Activated CD8-positive, alpha-beta memory T cell treated with anti-CD3 and anti-CD28 coated beads for 4 hours (primary cell): ENCODE results near the gene SRPRB.
"Not testable (repeated sequence)": the region's sequence is repeated elsewhere in the genome, so short reads cannot be mapped to it uniquely, and the experiment has no call there.

Experiments
- DNase-seq, 2 donors: peaks; one replicate each; pipeline ENCODE4 v3.0.0-alpha.2; 2020; ENCODE audit warnings: low read depth in 2 of 2

SRPRB gene

DNA sequence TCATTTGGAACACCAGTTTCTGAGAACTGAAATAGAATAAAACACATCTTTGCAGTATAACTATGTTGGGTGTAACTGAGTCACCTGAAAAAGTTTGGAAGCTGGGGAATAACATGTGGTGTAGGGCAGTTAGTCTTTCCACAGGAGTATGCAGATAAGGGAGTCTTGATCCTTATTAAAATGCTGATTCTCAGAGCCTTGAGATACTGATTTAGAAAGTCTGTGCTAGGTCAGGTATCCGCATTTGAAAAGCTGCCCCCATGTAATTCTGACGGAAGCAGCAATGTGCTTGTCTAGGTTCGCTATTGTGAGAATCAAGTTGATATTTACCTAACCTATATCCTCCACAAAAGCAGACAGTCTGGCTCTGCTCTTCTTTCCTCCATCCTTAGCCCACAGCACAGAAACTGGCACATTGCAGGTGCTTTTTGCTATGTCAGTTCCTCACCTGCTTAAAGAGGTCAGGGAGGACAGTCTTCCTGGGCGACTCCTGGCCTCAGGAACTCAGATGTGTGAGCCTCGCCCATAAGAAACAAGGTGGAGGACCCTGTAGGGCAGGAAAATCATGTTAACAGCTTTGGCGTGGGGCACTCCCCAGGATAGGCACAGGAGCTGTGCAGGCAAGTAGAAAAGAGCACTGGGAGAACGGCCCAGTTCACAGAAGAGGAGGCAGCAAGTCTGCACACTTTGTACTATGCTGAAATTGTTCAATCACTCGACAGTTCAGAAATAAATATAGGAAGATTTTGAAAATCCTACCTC, 27.6 kb upstream of the SRPRB start:
- DNase-seq = no peak

DNA sequence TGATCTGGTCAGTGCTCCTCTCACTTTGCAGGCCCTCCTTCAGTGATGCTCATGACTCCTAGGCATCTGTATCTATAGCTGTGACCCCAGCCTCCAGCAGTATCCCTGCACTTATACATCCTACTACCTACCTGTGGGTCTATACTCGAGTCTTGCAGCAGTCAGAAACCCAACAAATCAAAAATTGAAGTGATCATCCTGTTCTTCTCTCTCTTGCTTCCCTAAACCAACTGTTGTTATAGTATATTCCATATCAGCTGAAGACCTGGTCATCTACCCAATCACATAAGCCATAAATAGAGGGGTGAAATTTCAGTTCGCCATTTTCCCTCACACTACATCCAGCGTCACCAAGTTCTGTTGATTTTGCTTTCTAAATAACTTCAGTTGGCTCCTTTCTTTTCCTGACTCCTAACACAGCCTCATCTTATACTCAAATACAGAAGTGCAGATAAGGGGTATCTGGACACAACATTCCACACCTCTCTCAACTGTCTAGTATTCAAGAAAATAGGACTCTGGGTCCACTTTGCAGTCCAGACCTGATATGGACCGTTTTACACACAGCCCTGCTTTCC, 25.9 kb upstream of the SRPRB start:
- no peak for DNase-seq

DNA sequence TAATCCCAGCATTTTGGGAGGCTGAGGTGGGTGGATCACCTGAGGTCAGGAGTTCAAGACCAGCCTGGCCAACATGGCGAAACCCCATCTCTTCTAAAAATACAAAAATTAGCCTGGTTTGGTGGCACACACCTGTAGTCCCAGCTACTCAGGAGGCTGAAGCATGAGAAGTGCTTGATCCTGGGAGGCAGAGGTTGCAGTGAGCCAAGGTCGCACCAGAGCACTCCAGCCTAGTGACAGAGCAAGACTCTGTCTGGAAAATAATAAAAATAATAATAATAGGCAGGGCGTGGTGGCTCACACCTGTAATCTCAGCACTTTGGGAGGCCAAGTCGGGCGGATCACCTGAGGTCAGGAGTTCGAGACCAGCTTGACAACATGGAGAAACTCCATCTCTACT, 24.9 kb upstream of the SRPRB start:
- not testable (repeated sequence) for DNase-seq

DNA sequence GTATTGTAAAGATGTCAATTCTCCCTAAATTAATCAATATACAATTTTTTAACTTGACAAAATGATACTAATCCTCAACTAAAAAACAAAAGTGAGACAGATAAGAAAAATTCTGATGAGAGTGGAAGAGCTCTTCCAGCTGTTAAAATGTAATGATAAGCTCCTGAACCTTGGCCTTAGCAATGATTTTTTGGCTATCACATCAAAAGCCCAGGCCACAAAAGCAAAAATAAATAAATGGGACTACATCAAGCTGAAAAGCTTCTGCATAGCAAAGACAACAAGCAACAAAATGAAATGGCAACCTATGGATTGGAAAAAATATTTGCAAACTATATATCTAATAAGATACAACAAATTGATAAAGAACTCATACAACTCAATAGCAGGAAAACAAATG, 24.0 kb upstream of the SRPRB start:
- no peak for DNase-seq

DNA sequence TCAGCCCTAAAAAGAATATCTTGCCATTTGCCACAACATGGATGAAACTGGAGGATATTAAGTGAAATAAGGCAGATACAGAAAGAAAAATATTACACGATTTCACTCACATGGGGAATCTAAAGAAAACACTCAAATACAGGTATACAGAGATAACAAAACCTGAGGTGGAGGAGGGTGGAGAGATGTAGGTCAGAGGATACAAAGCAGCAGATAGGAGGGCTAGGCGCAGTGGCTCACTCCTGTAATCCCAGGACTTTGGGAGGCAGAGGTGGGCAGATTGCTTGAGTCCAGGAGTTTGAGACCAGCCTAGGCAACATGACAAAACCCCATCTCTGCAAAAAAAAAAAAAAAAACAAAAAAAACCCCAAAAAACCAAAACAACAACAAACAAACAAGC, 23.2 kb upstream of the SRPRB start:
- DNase-seq = no peak

DNA sequence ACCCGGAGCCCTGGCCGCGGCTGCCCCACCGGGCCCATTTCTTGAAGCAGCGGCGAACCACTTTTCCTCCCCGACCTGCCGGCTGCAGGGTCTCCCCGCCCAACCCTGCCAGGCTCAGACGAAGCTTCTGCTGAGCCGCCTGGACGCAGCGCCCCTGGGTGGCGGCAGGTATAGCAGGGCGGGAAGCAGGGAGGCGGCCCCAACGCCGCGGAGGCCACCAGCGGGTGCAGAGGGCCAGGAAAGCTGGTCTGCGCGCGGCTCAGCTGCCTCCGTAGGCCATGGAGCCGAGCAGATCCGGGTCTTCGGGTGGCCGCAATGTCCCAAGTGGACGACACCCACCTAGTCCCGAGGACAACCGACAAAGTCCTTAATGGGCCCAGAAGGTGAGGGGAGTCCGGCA, 21.9 kb upstream of the SRPRB start:
- no peak for DNase-seq

DNA sequence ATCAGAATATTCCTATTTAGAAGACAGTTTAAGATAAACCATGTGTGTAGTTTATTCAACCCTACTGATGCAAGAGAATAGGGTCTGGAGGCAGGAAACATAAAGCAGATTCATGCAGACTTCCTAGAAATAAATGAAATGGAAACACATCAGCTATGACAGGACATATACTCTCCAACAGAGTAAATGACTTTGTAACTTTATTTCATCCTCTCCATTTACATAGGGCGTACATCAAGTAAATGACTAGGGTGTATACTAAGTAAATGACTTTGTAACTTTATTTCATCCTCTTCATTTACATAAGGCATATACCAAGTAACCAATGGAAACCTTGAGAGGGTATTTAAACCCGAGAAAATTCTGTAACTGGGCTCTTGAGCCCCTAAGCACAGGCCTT, 17.6 kb upstream of the SRPRB start:
- DNase-seq = no peak

DNA sequence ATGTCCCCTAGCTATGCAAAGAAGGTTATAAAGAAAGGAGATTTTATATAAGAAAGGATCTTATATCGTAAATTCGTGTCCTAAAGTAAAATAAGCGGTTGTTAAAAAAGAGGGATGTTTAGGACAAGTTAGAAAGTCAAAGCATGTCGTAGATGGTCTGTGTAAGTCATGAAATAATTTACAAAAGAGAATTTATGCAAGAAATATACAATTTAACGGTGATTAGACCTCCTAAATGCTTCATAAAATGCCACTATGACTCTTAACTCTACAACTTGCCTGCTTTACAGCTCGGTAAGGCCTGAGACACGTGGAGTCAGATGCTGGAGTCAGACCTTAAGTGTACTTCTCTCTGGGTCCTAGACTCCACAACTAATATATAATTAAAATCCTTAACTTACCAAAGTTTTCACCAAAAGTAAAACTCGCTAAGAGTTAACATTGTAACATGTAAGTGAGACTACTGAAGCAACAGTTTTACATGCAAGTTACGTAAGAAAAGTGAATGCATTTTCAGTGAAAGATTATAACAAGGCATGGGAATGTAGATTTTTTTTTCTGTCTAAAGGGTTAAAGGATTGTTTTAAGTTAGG, 13.3 kb upstream of the SRPRB start:
- DNase-seq = no peak

DNA sequence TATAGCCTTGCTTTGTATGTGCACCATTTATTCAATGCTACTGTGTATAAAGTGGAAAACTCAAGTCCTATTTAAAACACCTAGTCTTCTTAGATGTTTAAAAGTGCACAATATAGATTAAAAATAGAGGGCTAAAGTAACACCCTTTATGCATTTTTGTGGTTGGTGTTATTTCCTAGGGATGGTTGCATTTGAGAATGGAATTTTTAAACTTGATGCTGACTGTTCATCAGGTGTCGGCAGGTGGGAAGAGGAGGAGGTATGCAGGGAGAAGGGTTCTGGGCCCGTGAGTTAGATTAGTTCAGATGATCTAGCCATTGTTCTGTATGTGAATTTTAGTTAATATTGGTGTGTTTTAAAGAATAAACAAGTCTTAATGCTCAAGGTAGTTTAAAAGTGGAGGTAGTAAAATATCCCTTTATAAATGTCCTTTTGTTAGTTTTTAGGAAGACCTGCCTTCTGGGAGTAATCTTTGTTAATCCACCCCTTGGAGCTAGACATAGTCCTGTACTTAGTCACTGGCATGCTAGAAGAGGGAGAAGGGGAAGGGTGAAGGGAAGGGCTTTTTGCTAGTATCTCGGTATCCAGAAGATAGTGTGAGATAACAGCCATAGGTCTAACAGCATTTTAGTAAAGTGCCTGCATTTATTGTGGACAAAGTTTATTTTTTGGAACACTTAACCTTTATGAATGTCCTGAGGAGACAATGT, 8.1 kb upstream of the SRPRB start:
- no peak for DNase-seq

DNA sequence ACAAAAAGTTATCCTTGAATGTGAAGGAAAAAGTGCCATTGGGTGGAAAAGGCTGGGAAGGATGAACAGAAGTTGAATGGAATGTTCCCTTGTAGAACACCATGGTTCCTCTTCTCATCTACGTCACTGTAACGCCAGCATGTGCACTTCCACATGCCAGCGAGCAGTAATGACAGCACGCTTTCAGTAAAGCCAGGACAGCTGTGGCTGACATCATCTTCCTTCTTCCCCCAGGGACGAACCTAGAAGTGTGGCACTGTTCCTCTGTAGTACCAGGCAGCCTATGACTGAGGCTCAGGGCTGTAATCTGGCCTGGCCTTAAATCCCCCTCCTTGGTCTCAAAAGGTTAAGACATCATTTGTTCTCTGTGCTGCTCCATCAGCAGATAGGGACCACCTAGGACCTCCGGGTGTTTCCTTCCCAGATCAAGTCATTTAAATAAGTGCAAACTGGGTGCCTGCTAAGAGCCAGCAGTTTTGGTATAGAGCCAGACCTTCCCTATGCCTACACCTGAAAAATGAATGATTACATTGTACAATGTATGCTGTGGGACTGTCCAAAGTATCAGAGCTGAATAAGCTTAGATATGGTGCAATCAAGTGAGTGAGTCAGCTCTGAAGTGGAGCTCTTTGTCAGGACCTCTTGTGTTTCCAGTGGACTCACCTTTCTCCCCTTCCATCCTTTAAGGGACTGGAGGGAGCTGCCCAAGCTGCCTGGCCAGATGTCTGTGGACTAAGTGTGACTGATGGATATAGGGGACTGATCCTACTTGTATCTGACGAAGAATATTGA, 5.6 kb upstream of the SRPRB start:
- DNase-seq = no peak

DNA sequence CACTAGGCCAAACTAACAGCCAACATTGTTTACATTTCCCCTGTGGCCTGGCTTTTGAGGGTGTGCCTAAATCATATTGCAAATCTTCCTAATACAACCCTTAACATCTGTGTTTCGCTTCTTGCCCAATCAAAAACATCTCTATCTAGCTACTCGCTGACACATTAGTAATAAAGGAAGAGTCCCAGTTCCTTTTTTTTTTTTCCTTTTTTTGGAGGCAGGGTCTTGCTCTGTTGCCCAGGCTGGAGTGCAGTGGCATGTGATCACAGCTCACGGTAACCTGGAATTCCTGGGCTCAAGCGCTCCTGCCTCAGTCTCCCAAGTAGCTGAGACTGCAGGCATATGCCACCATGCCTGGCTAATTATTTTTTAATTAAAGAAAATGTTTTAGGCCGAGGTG, 2.1 kb upstream of the SRPRB start:
- DNase-seq = no peak

DNA sequence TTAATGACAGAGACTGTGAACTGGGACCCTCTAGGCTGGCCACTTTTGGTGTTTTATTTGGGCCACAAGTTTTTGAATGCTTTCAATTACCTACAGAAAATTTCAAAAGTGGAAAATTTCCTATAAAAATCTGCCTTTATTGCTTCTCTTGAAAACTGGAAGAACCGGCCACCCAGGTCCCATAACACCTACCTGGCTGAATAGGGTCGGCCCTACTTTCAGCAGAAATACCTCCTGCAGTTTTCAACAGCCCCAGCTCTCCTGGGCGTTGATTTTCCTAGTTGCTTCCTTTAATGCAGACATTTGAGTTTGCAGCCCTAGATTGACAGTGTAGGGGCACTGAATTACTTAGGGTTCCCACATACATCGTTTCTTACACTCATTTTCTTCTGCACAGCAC, 719 bp upstream of the SRPRB start:
- no peak for DNase-seq

DNA sequence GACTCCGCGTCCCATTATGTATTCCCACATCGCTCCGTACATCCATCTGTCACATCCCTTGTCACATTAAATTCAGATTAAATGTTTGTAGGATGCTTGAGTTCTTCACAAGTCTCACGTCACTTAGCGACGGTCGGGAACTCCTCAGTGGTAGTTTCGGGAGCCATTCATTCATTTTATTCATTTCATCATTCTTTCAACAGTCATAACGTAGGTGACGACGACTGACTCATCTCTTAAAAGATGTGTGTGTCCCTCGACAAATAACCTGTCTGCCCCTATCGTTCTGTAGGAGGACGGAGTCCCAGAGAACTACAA, 272 bp upstream of the SRPRB start:
- DNase-seq = no peak

DNA sequence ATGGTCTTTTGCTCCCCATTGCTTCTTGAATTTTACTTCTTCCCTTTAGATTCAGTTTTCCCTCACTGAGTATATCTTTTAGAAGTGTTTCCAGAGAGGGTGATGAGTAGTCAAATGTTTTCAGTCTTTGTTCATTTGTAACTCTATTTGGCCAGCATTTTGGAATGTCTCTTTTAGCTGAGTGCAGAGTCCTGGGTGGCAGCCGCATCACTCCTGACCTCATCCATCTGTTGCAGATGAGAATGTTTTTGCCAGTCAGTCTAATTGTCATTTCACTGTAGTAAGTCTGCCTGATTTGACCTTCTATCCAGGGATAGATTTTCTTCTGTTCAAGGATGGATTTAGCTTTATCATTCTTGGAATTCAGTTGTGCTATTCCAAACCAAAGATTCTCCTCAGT, 7.3 kb downstream of the SRPRB start:
- DNase-seq = no peak

DNA sequence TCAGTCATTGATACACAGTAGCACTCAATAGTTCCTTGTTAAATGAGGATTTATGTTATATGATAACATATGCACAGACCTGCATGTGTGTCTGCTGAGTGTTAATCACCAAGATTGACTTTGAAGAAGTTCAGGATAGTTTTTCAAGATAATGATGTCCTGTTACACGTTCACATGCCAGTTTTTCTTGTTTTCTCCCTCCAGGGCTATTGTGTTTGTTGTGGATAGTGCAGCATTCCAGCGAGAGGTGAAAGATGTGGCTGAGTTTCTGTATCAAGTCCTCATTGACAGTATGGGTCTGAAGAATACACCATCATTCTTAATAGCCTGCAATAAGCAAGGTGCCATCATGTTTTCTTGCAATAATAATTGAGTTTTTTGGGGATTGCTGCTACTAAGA, 9.8 kb downstream of the SRPRB start:
- DNase-seq = no peak

DNA sequence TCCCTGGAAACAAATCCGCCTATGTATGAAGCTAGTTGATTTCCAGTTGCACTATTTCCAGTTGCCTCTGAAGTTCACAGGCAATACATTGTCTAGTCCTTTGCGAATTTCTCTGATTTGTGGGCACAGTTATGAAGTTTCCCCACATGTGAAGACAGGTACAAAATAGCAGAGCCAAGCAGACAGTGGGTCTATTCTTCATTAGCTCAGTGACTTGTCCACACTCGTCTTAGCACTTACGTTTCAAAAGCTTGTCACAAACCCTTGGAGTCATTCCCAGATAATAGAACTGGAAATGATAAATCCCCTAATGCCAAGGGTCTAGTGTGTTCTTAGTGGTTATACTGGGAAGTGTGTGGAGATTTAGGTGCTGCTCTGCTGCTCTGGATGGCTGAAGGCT, 14.5 kb downstream of the SRPRB start:
- no peak for DNase-seq

DNA sequence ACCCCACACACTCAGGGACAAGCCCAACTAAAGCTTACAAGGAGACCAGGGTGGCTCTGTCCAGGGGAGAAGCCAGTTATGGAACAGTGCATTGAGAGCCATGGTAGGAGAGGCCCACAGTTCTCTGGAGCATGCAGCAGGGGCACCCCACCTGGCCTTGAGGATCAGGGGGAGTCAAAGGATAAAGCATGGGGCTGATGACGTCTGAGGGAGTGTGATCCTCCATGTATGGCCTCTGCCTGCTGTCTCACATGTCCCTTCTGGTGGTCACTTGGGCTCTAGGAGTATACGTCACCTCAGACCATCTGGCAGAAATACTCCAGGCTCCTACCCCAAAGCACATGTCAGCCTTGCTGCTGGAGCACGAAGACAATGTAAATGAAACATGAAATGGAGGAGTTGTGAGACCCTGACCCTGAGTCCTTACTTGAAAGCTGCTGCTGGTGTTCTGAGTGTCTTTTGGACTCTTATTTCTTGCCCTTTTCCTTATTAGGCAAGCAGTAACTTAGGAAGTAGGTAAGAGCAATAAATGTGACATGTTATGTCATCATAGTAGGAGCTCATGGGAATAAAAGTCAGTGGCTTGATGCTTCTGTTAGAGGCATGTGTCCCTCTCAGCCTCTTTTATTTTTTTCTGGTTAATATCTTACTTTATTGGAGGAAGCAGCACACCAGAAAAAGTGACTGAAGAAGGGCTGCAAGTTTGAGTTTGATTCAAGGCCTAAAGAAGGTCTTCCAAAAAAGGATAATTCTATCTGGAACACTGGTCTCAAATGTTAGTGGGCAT, 15.5 kb downstream of the SRPRB start:
- DNase-seq = no peak

DNA sequence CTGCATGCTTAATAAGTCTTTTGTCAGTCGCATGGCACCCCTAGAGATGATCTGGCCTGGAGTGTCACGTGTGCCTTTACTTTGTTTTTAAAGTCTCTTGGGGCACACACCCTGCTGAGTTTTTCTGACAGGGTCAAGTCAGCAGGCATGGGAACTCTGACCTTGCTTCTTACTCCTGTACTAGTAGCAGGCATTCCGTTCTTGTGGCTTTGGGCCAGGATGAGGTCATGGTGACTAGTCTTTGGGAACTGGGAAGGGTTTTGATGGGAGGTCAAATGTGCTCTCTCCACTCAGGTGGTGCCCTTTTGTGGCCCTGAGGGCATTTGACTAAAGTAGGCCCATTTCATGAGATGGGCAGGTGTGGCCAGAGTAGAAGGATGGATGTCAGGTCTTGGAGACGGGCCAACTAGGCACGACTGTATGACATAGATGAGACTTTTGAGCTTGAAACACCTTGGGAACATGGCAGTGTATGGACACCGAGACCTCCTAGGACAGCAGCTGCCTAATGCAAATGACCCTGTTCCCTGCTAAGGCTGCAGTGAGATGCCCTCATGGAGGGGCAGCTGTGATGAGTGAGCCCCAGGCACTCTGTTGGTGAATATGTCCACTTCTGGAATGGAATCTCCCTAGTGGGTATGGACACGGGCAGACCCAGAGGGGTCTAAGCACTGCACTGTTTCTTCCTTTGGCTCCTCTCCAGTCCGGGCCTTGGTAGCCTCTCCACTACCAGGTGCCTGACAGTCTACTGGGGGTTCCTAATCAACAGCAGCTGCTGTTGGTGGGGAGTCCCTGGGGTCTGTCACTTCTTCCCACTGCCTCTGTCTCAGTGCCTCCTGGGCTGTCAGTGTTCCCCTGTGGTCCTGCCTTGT, 16.4 kb downstream of the SRPRB start:
- no peak for DNase-seq

DNA sequence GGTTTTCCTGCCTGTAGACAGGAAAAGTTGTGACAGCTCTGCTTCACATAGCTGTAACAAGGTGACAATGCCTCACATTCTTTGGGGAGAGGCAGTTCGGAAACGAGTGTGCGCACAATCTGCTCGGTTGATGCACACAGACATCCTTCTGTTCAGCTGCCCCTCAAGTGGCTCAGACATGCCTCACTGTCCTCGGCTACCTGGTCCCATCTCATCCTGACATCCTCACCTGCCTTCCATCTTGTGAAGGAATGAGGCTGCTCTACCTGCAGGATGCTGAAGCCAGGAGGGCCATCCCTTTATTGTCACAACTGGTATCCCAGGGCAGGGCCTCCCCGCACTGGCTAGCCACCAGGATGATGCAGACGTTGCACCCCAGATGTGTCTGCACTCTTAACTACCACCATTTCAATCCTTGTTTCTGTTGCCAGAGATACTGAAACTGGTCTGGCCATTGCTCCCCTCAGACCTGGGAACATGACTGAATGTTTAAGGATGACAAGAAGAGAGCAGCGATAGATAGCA, 19.4 kb downstream of the SRPRB start:
- no peak for DNase-seq
